Hindlimb muscle (tissue), 1 donor: ENCODE data around the gene TMEM72. TPM values are rescaled to one million over a fixed set of nuclear protein-coding genes. Genes with fewer than 3 reads are reported as not detected.
A peak's percentile ranks its signal among the peaks of the same experiment; 100 is the strongest.

Experiments used
- DNase-seq: peaks from one replicate; pipeline ENCODE4 v3.0.0-alpha.2; 2013
- polyA plus RNA-seq: library from polyadenylated mRNA; unstranded; fragments of 120-200 nt; gene quantifications from one replicate; pipeline ENCODE4 v1.2.1, GENCODE V29; 2013; ENCODE audit not compliant: insufficient read length

TMEM72 gene
- polyA plus RNA-seq, 1 donor, result not detected

GRCh38 chr10:44968091-44968490 is 57.0 kb downstream of the TMEM72 start:
- DNase-seq, result peak; percentile 54

DNA sequence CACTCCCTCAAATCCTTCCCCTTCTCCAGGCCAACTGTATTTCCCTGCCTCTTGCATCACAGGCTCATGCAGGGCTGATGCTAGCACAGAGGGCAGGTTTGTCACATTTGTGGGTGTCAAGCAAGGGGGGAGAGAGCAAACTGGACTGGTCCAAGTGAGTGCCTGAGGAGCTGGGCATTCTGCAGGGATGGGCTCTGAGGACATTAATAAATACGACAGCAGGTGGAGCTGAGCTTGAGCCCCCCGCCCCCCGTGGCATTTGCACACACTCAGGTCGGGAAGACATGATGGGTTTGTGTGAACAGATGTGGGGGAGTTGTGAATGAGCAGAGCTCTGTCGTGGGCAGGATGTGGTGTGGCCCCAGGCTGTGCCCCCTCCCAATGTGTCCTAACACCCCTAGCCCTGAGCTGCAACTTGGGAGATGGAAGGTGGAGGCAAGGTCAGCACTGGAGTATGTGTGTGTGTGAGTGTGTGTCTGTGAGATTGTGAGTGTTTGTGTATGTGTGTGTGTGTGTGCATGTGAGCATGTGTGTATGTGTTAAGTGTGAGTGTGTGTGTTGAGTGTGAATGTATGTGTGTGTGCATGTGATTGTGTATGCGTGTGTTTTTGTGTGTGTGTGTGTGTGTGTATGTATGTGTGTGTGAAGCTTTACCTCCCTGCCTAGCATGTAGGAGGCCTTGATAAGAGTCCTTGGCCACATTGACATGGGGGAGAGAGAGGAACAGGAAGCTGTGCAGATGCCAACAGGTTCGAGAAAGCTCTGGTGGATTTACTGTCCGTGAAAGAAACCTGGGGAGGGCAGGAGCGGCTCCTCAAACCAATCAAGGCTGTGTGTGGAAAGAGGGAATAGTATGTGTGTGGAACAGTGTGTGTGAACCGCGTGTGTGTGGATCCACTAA is 57.6 kb downstream of the TMEM72 start:
- DNase-seq, result no peak

- no peak for DNase-seq
Observed at GRCh38 chr10:44969854-44970253, 58.7 kb downstream of the TMEM72 start.

DNA sequence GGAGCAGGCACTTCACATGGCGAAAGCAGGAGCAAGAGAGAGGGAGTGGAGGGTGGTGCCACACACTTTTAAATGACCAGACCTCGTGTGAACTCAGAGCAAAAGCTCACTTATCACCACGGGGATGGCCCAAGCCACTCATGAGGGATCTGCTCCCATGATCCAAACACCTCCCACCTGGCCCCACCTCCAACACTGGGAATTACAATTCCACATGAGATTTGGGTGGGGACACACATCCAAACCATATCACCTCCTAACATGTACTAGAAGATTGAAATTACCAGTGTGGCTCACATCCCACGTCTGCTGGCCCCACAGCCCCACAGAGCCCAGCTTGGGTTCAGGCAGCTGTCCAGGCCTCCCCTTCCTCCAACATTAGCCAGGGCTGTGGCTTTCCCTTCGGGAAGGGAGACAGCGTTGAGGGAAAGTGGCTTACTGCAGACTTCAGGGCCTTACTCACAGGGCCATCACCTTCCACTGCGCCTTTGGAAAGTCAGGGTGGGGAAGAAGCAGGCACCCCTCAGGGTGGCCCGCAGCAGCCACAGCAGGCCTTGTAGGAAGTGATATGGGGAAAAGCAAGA is 59.8 kb downstream of the TMEM72 start:
- DNase-seq, result no peak

DNA sequence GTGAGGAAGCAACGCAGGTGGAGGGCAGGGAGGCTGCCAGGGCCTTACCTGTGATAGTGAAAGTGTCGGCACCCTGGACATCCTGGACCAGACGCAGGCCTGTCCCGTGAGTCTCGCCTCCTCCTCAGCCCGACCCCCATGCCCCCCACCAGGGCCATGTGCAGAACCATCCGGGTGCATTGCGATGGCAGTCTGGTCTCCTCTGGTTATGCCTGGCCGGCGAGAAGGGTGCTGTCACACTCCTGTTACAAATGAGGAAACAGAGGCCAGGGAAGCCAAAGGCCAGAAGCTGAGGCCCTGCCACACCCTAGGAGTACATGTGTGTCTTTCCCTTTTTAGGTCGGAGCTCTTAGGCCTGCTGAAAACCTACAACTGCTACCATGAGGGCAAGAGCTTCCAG is 60.3 kb downstream of the TMEM72 start:
- DNase-seq, result no peak

GRCh38 chr10:44971935-44972757 is 61.0 kb downstream of the TMEM72 start:
- no peak for DNase-seq

- no peak for DNase-seq
Observed at GRCh38 chr10:44972874-44973306, 61.8 kb downstream of the TMEM72 start.

GRCh38 chr10:44973323-44974081 is 62.4 kb downstream of the TMEM72 start:
- no peak for DNase-seq

GRCh38 chr10:44974082-44974627 is 63.0 kb downstream of the TMEM72 start:
- DNase-seq, result no peak

- DNase-seq, result peak; percentile 79
Observed at GRCh38 chr10:44974628-44975430, 63.7 kb downstream of the TMEM72 start.

DNA sequence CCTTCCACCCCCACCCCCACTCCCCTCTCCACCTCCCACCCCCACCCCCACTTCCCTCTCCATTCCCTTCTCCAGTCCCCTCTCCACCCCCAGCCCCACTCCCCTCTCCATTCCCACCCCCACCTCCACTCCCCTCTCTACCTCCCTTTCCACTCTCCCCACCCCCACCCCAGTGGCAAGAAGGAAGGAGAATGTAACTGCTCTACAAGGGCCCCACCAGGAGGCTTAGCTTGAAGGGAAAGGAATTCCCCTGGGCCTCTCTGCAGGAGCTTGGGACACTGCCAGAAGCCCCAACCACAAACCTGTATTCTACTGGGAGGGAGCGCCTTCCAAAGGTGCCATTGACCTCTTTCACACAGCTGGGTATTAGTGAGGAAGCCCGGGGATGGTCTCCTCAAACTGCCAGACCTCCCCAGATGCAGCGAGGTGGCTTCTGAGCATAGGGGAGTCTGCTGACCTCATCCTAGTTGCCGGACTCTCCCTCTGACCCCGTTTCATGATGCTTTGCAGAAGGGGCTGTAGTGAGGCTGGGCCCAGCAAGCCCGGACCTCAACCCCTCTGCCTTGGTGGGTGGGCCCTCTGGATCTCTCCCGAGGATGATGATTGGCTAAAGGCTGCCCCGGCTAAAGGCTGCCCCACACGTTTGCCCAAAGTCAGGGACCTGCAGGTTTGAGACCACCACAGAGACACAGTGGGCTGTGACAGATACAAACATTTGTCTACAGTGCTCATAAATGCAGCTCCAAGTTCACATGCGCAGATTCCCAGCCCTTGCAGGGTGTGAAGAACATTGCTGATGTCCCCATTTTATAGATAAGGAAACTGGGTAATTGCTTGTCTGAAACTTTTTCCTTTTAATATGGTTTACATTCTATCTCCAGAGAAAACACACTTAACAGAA is 64.5 kb downstream of the TMEM72 start:
- DNase-seq, result no peak

DNA sequence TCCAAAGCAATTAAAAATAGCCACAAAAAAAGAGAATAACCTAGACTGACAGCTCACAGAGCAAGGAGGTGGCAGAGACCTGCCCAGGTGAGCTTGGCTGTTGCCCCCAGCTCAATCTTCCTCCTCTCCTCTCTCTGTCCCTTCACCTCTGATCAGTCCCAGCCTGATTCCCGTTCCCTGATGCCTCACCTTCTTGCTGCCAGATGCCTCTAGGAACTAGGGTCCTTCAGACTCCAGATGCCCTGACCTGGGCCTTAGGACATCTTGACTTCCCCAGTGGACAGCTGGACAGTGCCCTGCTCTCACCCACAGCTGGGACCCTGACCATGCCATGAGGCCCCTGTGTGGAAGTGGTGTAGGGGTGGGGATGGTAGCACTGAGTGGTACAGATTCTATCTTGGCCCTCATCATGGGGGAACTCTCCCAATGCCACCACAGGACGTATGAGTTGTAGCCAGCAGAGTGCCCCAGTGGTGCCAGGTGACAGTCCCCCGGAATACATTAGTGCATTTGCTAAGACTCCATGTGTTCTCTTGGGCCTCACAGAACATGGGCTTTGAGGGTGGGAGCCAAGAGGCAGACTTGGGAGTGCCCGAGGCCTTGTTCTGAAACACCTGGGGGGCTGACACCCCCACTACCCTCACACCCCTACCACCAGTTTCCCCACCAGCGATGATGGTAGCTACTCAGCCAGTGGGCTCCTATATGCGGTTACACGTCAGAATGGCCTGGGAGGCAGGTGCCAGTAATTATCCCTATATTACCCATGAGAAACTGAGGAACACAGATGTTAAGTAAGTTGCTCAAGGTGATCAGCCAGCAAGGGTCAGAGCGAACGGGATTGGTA is 65.4 kb downstream of the TMEM72 start:
- no peak for DNase-seq

- no peak for DNase-seq
Observed at GRCh38 chr10:44977287-44978212, 66.4 kb downstream of the TMEM72 start.

DNA sequence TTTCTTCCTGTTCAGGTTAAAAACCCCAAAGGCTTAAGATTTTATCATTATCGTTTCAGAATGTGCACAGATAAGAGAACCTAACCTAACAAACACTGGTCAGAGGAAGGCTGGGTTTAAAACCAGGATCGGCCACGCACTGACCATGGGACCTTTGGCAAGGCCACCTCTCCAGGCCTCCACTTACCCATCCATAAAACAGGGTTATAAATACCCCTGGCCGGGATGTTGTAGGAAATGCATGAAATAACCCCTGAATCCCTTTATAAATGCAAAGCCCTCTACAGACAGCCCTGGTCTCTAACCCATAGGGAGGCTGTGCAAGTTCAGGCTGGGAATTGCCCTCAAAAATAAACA is 67.1 kb downstream of the TMEM72 start:
- DNase-seq, result no peak

DNA sequence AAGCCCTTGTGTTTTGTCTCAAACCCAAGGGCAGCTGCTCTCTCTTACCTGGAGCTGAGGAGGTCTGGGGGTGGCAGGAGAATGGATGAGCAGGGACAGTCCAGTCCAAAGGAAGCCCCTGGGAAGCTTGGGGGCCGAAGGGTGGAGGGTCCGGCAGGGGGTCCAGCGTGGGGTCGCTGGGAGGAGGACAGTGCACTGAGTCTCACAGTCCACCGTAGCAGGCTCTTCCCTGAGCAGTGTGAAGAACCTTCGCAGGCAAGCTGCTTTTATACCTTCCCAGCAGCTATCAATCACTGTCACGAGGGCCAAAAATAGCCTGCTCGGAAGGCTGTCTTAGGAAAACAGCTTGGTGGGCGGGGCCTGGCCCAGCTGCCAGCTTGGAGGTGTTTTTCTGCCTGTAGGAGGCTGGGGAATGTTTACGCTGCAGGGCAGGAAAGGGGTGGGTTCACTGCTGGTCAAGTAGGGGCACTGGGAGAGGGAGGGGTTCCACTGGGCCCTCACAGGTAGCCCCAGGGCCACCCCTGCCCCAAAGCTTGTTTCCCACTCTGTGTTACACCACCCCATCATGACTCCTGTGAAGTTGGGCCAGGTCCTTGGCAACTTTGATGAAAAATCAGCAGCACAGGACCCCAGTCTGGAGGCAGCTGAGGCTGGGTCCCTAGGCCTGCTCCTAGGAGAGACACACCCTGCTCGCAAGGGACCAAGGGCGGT is 67.6 kb downstream of the TMEM72 start, which contains the start of gene DEPP1:
Gene DEPP1 (minus strand): TSS at position 240 of the 711 bp plus-strand sequence. CDS start 779 bp downstream, outside the sequence.
- DNase-seq, result peak; percentile 79

DNA sequence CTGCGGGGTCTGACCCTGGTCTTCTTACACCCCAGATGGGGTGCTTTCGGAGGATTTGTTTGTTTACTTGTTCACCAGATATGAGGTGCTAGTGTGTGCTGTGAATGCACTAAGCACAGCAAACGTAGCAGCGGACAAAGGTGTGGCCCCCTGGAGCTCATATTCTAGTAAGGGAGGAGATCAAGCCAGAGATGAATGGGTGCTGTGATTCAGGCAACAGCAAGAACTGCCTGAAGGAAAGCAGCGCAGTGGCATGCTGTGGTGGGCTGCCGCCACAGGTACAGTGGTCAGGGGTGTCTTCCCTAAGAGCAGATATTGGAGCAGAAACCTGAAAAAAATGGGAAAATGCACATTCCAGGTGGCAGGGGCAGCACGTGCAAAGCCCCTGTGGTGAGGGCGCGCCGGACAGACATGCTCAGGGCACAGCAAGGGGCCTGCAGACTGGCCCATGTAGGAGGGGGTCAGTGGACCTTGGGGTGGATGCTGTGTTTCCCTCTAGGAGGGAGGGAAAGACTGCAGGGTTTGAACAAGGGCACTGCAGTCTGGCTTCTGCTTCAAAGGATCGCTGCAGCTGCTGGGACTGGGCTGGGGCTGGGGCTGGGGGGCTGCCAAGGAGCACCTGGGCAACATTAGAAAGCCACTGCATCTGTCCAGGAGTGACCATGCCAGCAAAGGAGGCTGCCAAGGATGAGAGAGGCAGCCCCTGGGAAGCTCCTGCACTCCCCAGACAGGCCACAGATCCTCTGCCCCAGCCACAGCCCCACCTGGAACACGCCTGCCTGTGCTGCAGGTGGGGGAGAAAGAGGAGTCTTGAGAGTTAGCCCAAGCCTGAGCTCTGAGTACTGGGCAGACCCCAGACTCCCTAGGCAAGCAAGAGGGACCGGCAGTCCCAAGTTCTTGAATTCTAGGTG is 68.4 kb downstream of the TMEM72 start:
- no peak for DNase-seq
